Body of pancreas (tissue), 4 donors: Measurements from ENCODE around the gene SLC9C1.

Experiments
- POLR2A ChIP-seq, 3 donors: fragments of 450-650 bp; IDR thresholded peaks; one replicate each; pipeline ENCODE4 v1.6.1; 2016; ENCODE audit warnings: antibody characterized with exemption in 3 of 3, mild to moderate bottlenecking in 2 of 3
- TF ChIP-seq, protein P1 (sequence below), 7 experiments: fragments of 450-650 bp in 4 of 7; fragments of 200-600 bp in 3 of 7; sonication (generic) in 3 of 7; IDR thresholded peaks; one replicate each; pipeline ENCODE4 v1.5.1; 2016 to 2019; ENCODE audit warnings: antibody characterized with exemption in 7 of 7

DNA sequence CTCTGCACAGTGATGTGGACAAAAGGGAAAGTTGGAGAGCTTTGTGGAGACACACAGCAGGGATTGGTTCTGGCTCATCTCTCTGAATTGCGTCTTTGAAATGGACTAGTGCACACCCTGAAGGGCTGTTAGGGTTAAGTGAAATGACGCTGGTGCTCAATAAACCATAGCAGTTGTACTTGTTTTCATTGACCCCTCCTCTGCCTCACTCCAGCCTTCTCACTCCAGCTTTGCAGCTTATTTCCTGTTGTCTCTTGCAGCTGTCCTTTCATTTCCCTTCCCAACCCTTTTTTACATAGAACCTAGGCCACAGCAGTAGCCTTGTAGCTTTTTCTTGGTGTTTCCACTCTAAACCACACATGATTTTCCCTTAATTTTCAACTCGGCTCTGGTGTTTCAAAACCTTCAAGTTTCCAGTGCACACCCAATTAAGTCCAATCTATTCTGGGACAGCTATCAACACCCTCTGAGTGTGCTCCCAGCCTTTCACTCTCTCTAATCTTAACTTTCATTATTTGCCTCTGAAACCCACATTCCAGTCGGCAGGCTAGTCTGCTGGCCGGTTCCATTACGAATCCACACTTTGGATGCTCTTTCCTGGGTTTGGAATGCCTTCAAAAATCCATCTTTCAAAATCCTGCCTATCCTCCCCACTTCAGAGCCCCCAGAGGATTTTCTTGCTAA, 201.4 kb downstream of the SLC9C1 start:
- TF ChIP-seq, protein P1, sequence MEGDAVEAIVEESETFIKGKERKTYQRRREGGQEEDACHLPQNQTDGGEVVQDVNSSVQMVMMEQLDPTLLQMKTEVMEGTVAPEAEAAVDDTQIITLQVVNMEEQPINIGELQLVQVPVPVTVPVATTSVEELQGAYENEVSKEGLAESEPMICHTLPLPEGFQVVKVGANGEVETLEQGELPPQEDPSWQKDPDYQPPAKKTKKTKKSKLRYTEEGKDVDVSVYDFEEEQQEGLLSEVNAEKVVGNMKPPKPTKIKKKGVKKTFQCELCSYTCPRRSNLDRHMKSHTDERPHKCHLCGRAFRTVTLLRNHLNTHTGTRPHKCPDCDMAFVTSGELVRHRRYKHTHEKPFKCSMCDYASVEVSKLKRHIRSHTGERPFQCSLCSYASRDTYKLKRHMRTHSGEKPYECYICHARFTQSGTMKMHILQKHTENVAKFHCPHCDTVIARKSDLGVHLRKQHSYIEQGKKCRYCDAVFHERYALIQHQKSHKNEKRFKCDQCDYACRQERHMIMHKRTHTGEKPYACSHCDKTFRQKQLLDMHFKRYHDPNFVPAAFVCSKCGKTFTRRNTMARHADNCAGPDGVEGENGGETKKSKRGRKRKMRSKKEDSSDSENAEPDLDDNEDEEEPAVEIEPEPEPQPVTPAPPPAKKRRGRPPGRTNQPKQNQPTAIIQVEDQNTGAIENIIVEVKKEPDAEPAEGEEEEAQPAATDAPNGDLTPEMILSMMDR (IDR thresholded peaks at IDR 0.05), result no peak
- no peak for TF ChIP-seq POLR2A (IDR thresholded peaks at IDR 0.05)
